ENCODE data around the gene EID1.
"Not testable (repeated sequence)": the region's sequence is repeated elsewhere in the genome, so short reads cannot be mapped to it uniquely, and the experiment has no call there.

The EID1 gene

DNA sequence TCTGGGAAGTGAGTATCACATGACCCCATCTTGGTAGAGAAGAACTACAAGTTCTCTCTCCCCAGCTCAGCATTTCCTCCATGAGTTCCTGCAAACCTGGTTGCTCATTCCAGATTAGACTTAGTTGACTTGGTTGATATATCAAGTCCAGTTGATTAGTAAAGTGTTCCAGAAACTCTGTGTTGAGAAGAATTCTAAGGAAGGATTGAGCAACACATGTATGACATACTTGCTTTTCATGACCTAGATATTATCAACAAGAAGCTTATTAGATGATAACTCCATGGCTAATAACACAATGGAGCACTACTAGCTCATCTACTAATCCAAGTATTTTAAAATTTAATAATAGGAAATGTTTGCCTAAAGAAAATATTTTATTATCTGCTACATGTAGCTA lies 6.4 kb upstream of the EID1 start:
- no peak for DNase-seq

DNA sequence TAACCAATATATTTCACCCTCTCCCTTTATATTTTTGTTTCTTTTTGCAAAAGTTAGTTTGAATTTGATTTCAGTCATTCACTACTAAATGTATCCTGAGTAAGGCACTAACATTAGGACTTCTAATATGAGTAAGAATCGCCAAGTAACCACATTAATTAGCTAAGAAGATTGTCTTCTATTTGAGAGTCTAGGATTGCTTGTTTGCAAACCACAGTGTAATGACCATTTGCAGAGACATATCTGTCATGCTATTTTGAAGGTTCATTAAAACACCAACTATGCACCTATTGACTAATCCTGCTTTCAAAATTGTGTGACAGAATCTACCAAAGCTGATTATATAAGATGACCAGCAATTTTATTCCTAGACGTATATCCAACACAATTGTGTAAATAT lies 5.3 kb upstream of the EID1 start:
- no peak for DNase-seq

DNA sequence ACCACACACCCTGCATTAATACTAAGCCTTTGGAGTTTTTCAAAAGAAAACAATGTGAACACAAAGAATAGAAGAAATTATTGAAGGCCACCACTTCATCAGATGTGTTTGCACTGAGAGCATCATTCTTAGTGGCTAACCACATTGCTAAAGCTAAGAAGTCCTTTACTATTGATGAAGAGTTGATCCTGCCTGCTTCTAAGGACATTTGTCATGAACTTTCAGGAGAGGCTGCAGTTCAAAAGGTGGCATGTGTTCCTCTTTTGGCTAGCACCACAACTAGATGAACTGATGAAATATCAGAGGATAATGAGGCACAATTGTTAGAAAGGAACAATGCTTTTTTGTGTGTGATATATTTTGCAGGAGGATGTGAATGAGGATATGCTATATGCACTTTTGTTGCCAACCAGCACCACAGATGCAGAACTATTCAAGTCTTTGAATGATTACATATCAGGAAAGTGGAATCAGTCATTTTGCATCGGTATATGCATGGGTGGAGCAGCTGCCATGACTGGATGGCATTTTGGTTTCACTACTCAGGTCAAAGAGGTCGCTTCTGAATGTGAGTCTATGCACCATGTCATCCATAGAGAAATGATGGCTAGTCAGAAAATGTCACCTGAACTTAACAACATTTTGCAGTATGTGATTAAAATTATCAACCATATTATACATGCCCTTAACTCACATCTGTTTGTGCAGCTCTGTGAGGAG lies 2.5 kb upstream of the EID1 start:
- DNase-seq, result no peak

DNA sequence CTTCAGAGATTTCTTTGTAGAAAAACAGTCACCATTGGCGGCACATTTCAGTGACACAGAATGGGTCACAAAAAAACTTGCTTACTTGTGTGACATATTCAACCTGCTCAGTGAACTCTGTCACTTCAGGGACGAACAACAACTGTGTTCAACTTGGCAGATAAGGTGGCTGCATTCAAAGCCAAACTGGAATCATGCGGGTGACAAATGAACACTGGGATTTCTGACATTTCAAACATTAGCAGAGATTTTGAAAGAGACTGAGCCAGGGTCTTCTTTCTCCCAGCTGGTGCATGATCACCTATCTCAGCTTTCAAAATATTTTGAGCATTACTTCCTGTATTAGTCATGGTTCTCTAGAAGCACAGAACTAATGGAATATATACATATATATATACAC lies 1.9 kb upstream of the EID1 start:
- DNase-seq, result no peak

DNA sequence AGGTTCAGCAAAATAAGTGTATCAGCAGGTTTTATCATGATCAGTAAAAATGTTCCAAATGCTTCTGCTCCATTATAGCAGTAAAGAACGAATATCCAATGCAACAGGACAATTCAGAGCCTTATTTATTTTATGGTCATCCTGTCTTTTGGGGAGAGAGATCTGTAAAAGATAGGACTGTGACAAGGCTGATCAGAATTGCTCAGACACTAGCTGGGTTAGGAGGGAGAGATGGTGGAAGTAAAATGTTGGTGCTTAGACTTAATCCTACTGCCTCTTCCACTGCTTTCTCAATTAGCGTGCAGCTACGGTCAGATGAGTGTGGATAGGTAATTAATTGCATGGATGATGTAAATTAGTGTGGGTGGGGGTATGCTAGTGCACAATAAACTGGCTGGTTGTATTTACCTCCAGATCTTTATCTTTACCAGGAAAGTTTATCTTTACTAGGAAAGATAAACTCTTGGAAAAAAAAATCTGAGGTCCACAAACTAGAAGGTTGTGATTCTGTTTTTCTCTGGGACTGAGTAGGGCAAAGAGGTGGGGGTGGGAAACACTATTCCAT lies 2.2 kb downstream of the EID1 start:
- DNase-seq, result no peak

DNA sequence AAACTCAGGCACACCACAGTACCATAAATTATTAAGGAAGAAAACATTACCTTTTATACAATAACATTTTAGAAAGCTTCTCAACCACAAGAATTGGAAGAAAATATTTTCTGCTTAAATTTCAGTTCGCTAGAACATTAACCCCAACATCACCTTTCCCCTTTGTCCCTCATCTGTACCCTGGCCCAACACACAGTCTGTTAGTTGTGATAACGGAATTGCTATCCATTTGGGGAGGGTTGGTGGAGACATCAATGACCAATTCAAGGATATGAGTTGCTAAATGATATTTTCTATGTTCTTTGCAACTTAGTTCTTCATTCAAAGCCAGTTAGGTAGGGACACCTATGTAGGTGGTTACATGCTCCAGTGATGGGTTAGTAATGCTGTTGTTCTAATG lies 5.8 kb downstream of the EID1 start:
- DNase-seq, result no peak

DNA sequence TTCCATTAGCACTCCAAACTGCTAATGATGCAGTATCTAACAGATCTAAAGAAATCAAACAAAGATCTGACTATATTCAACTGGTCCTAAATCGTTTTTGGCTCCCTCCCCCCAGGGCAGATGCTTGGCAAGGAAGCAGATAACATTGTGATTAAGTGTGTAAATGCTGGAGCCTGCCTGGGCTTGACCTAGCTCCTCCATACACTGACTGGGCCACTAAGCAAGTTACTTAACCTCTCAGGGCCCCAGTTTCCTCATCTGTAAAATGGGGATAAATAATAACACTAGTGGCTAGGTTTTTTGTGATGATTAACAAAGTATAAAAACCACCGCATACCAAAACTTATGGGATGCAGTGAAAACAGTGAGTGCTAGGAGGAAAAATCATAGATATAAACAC lies 9.2 kb downstream of the EID1 start:
- DNase-seq, result no peak

DNA sequence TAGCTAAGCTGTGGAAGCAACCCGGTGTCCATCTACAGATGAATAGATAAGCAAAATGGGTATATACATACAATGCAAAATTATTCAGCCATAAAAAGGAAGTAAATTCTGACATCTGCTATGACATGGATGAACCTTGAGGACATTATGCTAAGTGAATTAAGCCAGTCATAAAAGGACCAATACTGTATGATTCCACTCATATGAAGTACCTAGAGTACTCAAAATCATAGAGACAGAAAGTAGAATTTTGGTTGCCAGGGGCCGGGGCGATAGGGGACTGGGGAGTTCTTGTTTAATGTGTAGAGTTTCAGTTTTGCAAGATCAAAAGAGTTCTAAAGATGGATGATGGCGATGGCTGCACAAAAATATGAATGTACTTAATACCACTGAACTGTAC lies 10.3 kb downstream of the EID1 start:
- no peak for DNase-seq

DNA sequence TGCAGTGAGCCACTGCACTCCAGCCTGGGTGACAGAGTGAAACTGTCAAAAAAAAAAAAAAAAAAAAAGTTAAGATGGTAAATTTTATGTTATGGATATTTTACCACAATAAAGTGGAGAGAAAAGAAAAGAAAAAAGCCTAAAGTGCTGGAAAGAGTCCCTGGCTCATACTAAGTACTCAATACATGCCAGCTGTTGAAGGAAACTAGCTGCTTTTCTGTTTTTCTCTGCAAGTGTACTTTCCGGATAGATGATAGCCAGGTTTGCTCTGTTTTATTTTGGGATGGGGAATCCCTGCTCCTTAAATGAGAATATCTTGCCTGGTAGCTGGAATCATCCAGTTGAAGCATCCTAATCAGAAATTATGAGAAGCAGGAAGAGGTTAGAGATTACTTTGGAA lies 10.9 kb downstream of the EID1 start:
- DNase-seq, result no peak

DNA sequence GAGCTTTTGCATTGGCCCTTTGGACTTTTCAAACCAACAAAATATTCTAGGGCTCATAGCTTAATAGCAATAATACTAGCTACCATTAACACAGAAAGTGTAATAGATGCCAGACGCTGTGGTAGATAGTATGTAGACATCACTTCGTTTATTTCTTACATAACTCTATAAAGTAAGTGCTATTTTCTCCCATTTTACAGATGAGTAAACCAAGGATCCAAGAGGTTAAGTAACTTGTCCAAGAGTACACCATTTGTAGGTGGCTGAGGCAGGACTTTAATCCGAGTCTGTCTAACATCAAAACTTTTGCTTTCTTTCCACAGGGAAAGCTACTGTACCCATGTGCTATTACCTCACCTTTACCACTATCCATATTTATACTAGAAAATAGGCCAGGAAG lies 12.0 kb downstream of the EID1 start:
- DNase-seq, result no peak

DNA sequence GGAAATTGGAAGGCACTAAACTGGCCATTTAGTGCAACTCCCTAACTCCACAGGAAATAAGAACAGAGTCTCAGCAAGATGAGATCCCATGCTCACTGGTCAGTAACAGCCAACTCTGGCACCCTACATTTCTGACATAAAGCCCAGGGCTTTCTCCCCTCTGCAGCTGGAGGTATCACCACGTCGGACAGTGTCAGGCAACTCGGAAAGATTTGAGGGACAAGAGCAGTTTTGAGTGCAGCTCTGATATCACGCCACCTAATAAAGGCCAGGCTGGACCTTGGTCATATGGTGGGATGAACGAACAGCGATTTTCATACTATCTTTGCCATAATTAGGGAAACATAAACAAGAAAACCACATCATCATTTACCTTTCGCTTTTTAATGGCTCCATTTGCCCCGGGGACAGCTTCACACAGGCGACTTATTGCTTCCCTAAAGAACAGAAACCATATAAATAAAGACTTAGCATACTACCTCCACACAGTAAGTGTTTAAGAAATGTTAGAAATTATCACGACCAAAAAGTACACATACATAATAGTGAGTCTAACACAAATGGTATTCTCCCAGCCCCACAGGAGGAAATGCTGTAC lies 12.5 kb downstream of the EID1 start:
- no peak for DNase-seq

DNA sequence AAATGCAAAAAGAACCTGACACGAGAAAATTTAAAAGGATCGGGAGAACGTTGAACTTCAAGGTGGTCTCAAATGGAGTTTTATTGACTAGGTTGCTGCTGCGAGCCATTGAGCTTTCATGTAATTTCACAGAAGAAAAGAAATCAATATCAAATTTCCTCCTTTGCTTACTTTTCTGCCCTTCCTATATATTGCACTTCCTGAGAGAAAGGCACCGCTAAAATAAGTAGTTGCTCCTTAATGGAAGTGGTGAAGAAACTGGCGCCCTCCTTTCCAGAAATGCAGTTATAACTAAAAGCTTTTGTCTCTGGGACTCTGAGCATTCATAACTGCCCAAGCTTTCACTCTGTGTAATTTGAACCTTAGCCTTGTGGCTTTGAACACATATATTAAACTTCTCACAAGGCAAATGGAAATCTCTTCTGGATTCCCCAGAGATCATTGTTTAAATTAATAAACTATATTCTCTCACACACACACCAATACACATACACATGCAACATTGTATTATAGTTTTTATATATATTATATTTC lies 13.4 kb downstream of the EID1 start:
- DNase-seq, result no peak

DNA sequence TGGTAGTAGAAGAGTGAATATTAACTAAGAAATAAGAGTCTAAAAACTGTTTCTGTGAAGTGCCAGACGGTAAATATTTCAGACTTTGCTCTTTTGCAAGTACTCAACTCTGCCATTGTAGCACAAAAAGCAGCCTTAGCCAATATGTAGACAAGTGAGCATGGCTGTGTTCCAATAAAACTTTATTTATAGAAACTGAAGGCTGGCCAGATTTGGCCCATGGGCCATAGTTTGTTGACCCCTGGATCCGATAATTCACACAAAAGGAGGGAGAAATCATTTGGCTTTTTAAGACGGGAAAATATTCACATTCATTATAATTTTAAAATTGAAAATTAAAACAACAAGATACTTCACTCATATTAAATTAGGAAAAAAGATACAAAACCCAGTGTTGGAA lies 15.4 kb downstream of the EID1 start:
- DNase-seq, result no peak

DNA sequence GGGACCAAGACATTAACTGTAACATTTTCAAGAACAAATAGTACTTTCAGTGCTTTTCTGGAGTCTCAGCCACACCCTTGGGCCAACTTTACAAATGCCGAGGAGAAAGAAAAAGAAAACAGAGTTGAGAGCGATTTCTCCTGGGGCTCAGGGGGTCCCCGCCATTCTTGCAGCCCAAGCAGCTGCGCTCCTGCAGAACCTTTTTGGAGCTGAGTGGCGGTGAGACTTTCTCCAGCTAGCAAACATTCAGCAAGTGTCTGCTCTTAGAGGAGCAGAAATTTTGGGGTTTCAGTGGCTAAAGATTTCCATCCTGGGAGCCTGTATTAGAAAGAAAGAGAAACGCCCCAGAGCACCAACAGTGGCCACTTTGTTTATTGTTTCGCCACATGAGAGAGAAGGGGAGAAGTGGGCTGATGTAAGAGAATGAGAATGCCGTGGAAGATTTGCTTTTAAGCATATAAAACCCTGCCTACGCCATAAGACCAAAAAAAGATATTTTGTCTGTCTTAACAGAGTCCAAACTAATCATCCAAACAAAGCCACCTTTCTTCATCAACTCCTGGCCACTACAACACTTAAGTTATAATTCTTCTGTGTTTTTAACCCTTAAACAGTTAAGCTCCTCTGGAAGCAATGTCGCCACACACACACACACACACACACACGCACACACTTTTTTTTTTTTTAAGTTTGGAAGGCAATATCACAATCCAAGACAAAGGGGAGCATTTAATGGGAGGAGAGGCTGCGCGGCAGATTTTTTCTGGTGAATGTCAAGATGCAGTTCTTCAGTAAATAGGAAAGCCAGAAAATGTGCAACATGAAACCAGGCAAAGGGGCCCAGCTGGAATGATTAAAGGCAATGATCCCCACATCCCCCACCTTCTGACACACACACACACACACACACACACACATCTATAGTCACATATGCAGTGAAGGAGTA lies 19.2 kb downstream of the EID1 start:
- DNase-seq, result no peak

DNA sequence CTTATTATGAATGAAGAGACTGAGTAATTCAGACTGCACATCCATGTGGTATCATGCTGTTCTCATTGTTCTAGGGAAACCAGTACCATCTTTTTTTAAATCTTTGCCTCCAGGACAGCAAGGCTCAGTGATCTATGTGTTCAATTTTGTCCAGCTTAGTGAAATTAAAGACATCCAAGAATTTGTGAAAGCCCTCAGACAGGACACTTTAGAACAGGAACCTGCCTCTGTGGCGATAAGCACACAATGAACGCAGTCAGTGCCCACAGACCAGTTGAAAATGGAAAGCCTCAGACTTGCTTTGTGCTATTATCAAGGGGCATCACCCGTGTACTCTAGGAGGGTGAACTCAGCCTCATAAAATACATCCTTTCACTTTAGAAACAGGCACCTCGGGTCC lies 20.1 kb downstream of the EID1 start:
- DNase-seq, result no peak

DNA sequence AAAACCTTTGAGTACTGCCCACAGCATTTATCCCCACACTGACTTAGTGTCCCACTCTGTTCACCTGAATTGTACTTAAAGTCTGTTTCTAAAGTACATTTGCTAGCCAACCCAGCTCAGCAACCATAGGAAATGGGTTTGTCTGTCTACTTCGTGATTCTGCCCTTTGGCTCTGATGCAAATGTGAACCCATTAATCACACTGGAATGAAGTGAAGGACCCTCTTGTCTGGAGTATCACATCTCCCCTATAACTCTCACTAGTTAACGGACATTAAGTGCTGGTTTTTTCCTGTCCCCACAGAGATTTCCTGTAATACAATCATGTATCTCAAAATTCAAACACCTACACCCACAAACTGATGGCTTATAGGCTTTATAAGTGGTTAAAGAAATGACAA lies 20.5 kb downstream of the EID1 start:
- no peak for DNase-seq

DNA sequence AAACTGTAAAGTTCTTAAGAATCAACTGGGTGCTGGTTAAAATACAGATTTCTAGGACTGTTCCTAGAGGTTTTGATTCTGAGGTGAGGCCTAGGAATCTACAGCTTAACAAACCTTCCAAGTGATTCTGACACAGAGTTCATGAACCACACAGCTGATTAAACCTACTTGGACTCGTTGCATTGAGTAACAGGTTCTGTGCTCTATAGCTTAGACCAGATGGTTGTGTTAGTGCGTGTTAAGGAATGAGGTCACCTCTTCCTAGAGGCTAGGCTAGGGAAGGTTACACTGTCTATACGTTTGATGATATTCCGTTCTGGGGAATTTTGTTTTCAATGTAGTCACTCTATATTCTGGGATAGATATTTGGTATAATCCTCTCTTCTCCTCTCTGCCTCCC lies 21.9 kb downstream of the EID1 start:
- no peak for DNase-seq

DNA sequence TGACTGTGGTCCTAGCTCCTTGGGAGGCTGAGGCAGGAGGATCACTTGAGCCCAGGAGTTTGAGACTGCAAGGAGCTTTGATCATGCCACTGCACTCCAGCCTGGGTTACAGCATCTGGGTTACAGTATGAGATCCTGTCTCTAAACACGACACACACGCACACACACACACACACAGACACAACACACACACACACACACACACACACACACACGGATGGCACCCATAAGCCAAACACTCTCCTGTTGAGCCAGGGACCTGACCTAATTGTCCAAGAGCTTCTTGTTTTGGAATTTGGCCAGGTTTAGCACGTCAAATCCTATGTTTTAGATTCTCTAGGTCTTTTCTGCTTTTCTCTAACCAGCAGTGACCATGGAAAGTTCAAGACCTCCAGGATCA lies 26.8 kb downstream of the EID1 start:
- no peak for DNase-seq

DNA sequence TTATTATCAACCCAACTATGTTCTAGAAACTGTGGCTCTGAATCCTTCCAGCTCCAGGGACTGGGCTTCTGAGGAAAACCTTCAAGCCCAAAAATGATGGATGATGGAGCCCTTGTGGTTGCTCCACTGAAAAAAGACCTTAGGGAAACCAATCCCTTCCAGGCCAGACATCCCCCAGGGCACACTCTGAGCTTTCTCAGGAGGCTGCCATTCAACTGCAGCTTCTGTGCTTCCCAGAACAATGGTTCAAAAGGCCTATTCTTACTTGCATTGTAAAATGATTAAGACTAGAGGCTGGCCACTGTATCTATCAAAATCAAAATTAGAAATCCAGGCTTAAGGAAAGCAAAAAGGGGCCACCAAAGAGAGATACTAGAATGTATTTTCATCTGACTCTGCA lies 27.3 kb downstream of the EID1 start:
- DNase-seq, result no peak

DNA sequence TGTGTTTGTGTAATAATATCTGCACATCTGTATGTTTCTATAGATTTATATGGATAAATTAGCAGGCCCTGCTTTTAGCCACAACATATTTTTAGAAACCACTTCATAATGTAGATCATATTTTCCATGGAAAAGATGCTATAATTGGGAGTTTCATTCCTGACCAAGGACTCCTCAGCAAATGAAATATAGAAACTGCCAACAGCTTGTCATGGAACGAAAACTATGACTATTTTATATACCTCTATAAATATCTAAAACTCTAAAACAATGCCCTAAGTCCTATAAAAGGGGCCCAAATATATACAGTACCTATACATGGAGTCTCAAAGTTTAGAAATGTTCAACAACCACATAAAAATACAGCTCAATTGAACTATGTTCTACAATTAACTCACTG lies 27.9 kb downstream of the EID1 start:
- no peak for DNase-seq

DNA sequence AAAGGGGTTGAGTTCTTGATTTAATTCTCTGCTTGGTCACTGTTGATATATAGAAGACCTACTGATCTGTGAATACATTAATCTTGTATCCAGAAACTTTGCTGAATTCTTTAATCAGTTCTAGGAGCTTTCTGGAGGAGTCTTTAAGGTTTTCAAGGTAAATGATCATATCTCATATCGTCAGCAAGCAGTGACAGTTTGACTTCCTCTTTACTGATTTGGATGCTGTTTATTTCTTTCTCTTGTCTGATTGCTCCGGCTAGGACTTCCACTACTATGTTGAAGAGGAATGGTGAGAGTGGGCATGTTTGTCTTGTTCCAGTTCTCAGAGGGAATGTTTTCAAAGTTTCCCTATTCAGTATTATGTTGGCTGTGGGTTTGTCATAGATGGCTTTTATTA lies 31.4 kb downstream of the EID1 start:
- DNase-seq, result not testable (repeated sequence)

DNA sequence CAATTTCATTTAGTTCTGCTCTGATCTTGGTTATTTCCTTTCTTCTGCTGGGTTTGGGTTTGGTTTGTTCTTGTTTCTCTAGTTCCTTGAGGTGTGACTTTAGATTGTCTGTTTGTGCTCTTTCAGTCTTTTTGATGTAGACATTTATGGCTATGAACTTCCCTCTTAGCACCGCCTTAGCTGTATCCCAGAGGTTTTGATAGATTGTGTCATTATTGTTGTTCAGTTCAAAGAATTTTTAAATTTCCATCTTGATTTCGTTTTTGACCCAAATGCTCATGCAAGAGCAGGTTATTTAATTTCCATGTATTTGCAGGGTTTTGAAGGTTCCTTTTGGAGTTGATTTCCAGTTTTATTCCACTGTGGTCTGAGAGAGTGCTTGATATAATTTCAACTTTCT lies 32.6 kb downstream of the EID1 start:
- DNase-seq, result not testable (repeated sequence)

DNA sequence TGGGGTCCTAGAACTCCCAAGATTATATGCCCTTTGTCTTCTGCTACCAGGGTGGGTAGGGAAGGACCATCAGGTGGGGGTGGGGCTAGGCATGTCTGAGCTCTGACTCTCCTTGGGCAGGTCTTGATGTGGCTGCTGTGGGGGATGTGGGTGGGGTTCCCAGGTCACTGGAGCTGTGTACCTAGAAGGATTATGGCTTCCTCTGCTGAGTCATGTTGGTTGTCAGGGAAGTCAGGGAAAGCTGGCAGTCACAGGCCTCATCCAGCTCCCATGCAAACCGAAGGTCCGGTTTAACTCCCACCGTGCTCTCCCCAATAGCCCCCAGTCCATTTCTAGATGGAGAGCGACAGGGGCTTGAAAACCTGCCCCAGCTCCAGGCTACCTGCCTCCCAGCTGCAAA lies 35.2 kb downstream of the EID1 start:
- DNase-seq, result no peak

DNA sequence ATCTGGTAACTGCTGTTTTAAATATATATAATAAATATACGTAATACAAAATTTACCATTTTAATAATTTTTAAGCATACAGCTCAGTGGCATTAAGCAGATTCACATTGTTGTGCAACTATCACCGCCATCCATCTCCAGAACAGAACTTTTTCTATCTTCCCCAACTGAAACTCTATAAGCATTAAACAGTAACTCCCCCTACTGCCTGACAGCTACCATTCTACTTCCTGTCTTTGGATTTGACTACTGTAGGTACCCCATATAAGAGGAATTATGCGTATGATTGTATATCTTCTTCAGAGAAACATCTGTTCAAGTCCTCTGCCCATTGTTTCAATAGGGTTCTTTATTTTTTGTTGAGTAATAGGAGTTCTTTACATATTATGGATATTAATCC lies 36.8 kb downstream of the EID1 start:
- DNase-seq, result no peak
